Measurements from ENCODE around the gene PDIA4. TPM values are rescaled to one million over a fixed set of nuclear protein-coding genes. Genes with fewer than 3 reads are reported as not detected.

The PDIA4 gene
- total RNA-seq, 1 donor from 2014 or later = 266 TPM

DNA sequence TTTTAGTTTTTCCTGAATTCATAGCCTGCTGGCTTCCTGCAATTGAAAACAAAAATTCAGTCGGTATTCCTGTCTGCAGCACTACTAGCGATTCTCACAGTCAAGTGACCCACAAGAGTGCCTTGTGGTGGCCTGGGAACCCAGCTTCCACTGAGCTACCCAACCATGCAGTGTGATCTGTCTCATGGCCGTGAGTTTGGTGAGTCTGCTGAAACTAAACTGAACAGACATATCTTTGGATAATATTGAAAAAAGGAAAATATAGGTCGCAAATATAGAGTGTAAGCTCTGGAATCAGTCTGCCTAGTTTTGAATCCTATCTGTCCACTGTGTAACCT, 44.1 kb upstream of the PDIA4 start:
- Mint-ChIP-seq H3K4me1 (ENCODE audit: unreplicated experiment) (peaks cover 20% of the 10 kb centered on the region), H3K36me3 (ENCODE audit: low read depth, unreplicated experiment) (peaks cover 35% of the 10 kb centered on the region), H3K27me3 (ENCODE audit: unreplicated experiment) (no peaks in the 10 kb centered on the region), H3K9me3 (ENCODE audit: unreplicated experiment) (no peaks in the 10 kb centered on the region), H3K4me3 (ENCODE audit: unreplicated experiment) (peak overlapping the region; percentile 13), H3K27ac (ENCODE audit: unreplicated experiment) (peak overlapping the region; percentile 96)
- TF ChIP-seq, protein P1, sequence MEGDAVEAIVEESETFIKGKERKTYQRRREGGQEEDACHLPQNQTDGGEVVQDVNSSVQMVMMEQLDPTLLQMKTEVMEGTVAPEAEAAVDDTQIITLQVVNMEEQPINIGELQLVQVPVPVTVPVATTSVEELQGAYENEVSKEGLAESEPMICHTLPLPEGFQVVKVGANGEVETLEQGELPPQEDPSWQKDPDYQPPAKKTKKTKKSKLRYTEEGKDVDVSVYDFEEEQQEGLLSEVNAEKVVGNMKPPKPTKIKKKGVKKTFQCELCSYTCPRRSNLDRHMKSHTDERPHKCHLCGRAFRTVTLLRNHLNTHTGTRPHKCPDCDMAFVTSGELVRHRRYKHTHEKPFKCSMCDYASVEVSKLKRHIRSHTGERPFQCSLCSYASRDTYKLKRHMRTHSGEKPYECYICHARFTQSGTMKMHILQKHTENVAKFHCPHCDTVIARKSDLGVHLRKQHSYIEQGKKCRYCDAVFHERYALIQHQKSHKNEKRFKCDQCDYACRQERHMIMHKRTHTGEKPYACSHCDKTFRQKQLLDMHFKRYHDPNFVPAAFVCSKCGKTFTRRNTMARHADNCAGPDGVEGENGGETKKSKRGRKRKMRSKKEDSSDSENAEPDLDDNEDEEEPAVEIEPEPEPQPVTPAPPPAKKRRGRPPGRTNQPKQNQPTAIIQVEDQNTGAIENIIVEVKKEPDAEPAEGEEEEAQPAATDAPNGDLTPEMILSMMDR (IDR thresholded peaks at IDR 0.05; ENCODE audit: unreplicated experiment) = no peak
- no peak for DNase-seq (ENCODE audit: low spot score)

DNA sequence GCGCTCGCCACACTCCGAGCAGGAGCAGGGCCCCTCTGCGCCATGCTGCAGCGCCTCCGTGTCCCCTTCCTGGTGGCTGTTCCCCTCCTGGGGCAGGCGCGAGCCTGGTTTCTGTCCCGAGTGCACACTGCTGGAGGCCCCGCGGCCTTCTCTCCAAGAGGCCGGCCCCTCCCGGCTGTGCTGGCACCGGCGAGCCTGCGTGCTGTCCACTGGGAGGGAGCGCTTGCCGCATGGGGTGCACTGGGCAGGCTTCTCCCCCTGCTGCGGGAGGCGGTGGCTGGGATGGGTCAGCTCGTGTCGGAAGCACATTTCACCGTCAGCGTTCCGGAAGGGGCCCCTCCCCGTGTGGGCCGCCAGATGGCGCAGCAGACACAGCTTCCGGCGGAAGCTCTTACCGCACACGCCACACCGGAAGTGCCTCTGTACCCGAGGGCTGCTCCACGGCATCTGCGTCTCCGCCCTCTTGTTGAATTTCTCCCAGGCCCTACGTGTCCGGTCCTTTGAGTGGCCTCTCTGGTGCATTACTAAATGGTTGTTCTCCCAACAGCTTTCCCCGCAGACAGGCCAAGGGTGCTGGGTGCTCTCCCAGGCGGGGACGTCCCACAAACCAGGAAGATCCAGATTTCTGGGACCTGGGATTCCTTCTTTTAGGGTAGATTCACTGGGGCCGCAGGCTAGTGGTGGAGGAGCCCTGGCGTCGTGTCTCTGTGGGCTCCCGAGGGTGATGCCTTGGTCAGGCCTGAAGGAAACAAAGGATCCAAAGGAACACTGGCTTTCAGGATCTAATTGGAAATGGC, 43.5 kb upstream of the PDIA4 start:
- peak; percentile 69 for DNase-seq (ENCODE audit: low spot score)
- TF ChIP-seq, protein P1 (IDR thresholded peaks at IDR 0.05; ENCODE audit: unreplicated experiment) = peak; percentile 87
- Mint-ChIP-seq H3K27ac (ENCODE audit: unreplicated experiment) (peak overlapping the region; percentile 96), H3K27me3 (ENCODE audit: unreplicated experiment) (no peaks in the 10 kb centered on the region), H3K4me1 (ENCODE audit: unreplicated experiment) (peaks cover 20% of the 10 kb centered on the region), H3K4me3 (ENCODE audit: unreplicated experiment) (peak overlapping the region; percentile 13), H3K9me3 (ENCODE audit: unreplicated experiment) (no peaks in the 10 kb centered on the region), H3K36me3 (ENCODE audit: low read depth, unreplicated experiment) (peaks cover 31% of the 10 kb centered on the region)

DNA sequence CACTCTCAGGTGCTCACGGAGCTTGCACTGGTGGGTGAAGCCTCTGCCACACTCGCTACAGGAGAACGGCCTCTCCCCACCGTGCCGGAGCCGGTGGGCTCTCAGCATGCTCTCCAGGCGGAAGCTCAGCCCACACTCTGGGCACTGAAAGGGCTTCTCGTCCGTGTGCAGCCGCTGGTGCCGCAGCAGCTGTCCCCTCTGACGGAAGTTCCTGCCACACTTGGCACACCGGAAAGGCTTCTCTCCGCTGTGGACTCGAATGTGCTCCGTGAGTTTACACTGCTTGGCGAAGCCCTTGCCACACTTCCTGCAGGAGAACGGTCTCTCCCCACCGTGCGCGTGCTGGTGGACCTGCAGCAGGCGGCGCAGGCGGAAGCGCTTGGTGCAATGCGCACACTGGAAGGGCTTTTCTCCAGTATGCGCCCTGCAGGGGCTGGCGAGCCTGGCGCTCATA, 42.9 kb upstream of the PDIA4 start:
- H3K9me3 Mint-ChIP-seq (ENCODE audit: unreplicated experiment) = no peaks in the 10 kb centered on the region
- no peaks in the 10 kb centered on the region for H3K27me3 Mint-ChIP-seq (ENCODE audit: unreplicated experiment)
- H3K36me3 Mint-ChIP-seq (ENCODE audit: low read depth, unreplicated experiment) = peaks cover 27% of the 10 kb centered on the region
- DNase-seq (ENCODE audit: low spot score) = no peak
- H3K4me1 Mint-ChIP-seq (ENCODE audit: unreplicated experiment) = peaks cover 20% of the 10 kb centered on the region
- H3K27ac Mint-ChIP-seq (ENCODE audit: unreplicated experiment) = no peak overlapping the region
- TF ChIP-seq, protein P1 (IDR thresholded peaks at IDR 0.05; ENCODE audit: unreplicated experiment) = no peak
- no peak overlapping the region for H3K4me3 Mint-ChIP-seq (ENCODE audit: unreplicated experiment)

DNA sequence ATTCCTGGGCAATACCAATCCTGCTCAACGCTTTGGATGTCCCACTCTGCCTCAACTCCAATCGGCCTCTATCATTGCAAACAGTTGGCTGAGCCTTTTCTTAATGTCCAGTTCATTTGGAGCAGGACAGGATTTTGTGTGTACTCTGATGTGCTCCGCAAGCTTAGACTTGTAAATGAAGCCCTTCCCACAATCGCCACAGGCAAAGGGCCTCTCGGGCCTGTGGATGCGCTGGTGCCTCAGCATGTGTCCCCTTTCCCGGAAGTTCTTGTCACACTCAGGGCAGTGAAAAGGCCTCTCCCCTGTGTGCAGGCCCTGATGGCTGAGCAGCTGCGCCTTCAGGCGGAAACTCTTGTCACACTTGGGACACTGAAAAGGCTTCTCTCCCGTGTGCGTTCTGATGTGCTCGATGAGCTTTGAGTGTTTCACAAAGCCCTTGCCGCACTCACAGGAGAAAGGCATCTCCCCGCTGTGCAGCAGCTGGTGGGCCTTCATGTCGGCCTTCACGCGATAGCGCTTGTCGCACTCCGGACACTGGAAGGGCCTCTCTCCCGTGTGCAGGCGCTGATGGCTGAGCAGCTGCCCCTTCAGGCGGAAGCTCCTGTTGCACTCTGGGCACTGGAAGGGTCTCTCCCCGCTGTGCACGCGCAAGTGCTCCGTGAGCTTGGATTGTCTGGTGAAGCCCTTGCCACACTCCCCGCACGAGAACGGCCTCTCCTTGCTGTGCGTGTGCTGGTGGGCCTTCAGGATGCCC, 42.2 kb upstream of the PDIA4 start:
- Mint-ChIP-seq H3K4me1 (ENCODE audit: unreplicated experiment) (peaks cover 20% of the 10 kb centered on the region), H3K27me3 (ENCODE audit: unreplicated experiment) (peaks cover 3% of the 10 kb centered on the region), H3K27ac (ENCODE audit: unreplicated experiment) (no peak overlapping the region)

More for the DNA sequence above, 42.2 kb upstream of the PDIA4 start:
- no peak overlapping the region for H3K4me3 Mint-ChIP-seq (ENCODE audit: unreplicated experiment)
- H3K36me3 Mint-ChIP-seq (ENCODE audit: low read depth, unreplicated experiment) = peaks cover 27% of the 10 kb centered on the region
- TF ChIP-seq, protein P1 (IDR thresholded peaks at IDR 0.05; ENCODE audit: unreplicated experiment) = no peak
- DNase-seq (ENCODE audit: low spot score) = no peak
- H3K9me3 Mint-ChIP-seq (ENCODE audit: unreplicated experiment) = no peaks in the 10 kb centered on the region
